GM19035 (cell line): ENCODE data around the gene FYCO1.

Experiments used
- ATAC-seq: cut with Tn5 transposase; IDR thresholded peaks from one replicate; pipeline ENCODE4 v1.9.1; 2021; ENCODE audit not compliant: unreplicated experiment

The FYCO1 gene

DNA sequence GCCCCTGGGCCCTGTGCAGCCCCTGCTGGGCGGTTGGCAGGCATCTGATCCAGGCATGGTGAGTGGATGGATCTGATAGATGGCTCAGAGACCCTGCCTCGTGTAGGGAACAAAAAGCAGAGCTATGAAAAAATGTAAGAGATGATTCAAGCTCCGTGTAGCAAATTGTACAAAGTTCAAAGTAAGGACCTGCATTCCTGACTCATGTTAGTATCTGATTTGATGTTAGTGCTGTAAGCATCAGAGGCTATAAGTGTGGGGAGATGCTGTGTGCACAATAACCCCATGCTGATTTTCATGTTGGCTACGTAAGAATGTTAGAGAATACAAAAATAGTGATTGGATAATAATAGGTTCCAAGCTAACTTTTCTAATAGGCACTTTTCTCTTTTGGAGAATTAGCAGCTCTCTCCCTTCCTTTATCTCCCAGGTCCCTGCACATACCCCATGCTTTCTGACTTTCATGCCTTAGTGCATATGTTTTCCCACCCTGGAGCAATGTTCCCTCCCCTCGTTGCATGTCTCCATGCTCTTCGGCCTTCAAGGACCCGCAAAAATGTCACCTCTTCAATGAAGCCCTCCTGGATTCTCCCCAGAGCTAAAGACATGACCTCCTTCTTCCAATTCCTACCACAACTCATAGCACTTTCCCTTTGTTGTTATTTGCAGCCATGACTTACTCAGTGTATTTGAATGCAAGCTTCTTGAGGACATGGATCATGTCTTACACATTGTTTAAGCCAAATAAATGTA lies 107.7 kb downstream of the FYCO1 start:
- ATAC-seq = no peak

DNA sequence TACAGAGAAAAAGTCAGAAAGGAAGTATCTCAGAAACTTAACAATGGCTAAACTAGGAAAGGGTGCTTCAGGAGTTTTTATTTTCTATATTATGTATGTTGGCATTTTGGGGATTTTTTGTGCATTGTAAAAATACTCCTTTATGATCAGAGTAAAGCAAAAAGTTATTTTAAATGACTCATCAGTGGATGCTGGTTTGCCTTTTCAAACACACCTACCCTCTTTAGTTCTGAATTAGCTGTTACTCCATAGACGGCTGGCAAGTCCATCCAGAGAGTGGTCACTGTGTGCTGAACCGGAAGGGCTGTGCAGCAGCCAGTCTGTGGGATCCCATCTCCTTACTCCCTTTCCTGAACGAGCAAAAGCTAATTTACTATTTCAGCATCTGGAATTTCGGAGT lies 108.3 kb downstream of the FYCO1 start:
- no peak for ATAC-seq

DNA sequence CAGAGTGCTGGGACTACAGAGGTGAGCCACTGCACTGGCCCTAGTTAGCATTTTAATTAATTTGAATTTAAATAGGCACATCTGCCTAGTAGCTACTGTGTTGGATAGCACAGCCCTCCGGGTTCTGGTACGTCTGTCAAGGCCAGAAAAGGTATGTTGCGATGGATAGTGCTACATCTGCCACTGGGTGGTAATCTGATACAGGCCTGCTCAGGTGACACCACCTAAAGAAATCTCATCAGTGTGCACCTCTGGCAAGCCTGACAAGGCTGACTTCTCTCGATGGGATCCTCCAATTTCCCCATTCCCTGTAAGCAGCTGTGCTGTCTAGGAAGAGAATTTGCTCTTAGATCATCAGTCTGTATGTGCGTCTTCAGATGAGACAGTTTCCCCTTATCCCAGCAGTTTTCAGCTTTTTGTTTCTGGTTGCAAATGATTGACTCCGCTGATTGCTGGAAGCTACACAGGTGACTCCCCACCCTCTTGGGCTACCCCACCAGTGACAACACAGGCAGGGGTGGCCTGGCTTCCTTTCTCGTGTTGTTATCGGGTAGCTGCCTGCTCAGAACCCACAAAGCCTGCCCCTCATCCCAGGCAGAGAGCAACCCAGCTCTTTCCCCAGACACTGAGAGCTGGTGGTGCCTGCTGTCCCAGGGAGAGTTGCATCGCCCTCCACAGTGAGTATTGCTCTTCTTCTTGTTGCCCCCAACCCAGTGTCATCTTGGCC lies 109.5 kb downstream of the FYCO1 start, which contains the start of gene CCR9:
Gene CCR9 (plus strand): TSS at position 565 of the 727 bp plus-strand sequence. CDS start 8,391 bp downstream, outside the sequence.
- no peak for ATAC-seq

DNA sequence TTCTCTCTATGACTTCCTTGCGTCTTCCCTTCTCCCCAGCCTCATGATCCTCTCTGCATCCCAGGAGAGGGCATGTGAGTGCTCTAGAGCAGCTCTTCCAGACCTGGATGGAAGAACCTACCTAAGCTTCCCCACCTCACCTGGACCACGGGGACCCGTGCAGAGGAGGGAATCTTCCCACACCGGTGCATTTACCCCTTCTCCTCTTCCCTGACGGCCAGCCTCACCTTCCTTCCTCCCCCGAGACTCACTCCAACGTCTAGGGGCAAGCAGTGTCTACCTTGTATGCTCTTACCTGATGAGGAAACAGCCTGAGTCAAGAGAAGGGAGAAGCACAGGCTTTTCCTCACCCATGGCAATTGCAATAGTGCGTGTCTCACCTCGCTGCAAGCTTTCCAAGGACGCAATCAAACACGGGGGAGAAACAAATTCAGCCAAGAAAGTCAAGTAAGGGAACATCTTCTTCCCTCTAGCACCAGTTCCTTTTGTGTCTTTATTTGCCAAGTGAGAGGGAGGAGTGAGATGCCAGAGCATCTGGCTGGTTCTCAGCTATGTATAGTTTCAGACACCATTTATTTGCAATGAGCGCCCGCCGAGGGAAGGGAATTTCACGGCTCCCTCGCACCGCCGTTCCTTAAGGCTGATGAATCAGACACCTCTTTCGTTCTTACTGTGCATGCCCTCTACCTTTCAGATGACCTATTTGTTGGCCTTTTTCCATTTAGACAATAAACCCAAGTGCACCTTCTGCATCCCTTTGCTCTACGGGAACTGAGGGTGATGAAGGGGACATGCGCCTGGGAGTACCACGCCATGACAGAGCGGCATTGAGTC lies 111.0 kb downstream of the FYCO1 start:
- no peak for ATAC-seq

DNA sequence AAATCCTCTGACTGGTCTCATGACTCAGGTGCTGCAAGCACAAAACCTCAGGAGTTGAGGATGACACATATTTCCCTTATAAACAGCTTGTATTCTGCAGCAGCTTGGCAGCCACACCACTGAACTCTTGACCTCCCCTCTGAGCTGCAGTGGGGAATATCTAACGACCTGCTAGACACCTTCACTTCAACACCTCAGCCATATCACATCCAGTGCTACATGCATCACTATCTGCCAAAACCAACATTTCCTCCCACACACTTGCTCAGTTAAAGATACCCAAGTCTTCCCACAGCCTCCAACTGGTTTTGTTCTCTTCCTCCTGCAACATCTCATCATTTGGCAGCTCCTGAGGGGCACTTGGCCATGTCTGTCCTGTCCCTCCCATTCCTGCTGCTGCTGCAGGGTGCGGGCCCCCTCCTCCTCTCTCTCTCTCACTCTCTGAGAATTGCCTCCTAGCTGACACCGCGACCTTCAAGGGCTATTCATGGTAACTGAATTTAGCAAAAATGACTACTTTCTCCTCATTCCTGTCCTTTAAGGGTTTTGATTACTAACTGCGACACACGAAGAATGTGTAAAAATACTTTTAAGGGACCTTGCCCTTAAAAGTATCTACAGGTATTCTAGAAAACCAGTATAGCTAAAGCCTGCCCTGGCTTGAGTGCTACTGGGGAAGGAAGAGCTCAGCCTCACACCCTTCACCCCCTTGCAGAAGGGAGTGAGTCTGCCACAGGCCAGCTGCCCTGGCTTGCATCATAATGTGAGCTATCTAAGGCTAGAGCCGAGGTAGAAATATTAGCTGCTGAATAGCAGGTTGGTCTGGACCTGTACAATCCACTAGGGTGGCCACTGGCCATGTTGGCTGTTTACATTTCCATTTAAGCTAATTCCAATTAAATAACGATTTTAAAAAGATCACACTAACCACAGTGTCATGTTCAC lies 114.3 kb downstream of the FYCO1 start:
- no peak for ATAC-seq

DNA sequence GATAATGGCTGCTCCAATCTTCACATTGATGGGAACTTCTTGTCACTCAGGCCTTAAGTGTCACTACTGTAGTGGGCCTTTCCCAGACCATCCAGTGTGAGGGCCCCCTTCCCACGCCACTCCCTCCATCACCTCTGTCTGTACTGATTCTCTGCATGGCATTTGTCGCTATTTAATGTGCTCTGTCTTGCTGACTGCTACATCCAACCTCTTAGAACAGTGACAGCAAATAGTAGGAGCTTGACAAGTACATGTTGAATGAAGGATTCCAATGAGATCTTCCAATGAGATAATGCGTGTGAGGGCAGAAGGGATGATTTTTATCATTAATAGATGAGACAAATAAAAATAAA lies 114.9 kb downstream of the FYCO1 start:
- ATAC-seq = no peak

DNA sequence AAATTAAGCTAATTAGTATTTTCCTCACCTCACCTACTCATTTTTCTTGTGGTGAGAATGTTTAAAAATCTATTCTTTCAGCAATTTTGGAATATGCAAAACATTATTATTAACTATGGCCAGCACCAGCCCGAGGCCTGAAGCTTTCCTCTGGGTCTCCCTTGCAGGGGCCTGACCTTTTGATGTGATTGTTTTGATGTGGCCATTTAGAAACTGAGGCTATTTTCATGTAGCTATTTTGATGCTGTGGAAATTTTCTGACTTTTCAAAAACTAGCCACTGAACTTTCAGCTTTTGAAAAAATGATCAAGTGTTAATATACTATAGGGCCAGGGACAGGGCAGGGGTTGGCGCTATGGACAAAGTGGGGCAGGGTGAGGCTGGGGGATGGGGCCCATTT lies 117.5 kb downstream of the FYCO1 start:
- no peak for ATAC-seq

DNA sequence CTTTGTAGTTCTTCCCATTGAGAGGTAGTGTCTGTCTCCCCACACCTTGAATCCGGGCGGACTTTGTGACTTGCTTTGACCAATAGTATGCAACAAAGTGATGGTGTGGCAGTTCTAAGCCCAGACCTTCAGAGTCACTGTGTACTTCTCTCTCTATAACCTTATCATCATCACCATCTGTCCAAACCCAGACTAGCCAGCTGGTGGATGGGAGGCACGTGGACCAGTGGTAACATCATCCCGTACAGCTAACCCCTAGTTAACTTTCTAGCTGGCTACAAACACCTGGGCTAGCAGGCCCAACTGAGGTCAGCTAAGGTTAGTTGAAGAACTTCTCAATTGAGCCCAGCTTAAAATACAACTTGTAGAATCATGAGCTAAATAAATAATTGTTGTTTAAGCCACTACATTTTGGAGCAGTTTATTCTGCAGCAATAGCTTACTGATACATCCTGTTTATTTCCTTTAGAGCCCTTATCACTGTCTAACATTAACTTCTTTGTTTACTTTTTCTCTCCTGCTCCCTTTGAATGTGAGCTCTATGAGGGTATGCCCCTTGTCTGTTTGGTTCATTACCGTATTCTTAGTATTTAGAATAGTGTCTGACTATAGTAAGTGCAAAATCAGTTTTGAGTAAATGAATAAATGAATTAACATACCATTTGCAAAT lies 120.8 kb downstream of the FYCO1 start:
- ATAC-seq = no peak

DNA sequence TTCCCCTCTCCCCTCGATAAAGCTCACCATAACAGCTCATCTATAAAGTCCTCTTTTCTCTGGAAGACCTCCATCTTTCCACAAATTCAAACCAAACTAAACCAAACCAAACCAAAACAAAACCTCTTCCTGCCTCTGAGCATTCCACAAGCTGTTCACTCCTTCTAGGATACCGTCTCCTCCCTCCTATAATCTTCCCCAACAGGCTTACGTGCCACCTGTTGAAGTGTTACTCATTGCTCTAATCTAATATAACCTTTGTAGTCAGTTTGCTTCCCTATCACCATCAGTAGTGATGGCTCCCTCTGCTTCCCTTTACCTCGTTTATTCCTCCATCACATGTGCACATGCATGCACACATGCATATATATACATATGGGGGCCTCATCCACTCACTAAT lies 122.0 kb downstream of the FYCO1 start:
- no peak for ATAC-seq

DNA sequence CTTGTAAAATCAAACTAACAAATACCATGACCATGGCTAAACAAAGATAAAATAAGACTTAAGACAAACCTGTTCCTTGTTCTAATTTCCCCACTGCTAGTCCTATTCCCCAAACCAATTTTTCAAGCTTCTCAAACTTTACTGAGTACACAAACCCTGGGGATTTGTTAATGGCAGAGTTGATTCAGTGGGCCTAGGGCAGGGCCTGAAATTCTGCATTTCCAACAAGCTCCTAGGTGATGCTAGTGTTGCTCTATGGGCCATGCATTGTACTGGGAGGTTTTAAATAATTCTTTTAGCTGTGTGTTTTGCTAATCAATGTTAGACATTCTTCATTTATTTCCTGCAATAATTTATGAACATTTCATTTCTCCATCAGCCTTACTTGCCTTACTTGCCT lies 122.6 kb downstream of the FYCO1 start:
- ATAC-seq = no peak

DNA sequence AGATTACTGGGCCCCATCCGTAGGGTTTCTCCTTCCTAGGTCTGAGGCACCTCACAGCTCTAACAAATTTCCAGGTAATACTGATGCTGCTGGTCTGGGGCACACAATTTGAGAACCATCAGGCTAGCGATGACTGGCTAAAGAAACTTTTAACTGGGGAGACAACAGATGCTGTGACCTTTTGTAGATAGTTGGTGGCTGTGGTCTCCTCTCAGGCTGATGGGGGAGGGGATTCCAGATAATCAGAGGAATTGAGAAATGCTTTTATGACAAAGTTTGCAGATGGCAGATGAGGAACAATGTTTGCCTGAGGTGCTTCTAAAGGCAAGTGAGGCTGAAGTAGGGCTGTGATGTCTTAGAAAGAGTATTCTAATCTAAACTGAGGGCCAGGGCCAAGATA lies 123.1 kb downstream of the FYCO1 start:
- ATAC-seq = no peak

DNA sequence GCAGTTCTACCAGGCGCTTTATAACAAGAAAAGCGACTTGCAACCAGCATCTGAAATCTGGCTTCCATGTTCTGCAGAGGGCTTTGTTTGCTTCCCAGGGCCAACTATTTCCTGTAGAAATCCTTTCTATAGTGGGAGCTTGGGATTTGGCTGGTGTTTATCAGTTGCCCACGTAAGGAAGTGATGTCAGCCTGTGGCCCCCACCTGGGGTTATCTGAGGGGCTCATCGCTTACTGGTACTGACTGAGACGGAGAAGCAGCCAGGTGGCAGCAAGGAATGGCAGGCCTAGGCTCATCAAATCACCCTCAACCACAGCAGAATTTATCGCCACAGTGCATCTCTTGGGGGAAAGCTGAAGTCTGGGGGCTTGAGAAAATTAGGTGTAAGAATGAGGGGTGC lies 123.8 kb downstream of the FYCO1 start:
- ATAC-seq = no peak

DNA sequence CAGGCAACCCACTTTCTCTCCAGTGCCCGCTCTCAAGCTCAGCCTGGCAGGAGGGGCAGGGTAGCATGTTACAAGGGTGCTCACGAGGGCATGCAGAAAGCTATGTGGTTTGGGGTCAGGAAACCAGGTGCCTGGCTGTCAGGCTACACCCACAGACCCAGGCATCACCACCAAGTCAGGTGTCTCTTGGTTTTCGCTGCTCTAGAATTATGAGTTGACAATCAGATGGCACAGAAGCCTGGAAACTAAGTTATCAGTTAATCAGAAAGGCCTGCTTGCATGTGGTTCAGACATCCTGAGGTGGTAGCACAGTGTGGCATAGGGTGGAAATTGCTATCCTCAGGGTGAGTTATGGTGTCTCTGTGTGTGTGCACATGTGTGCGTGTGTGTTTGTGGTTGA lies 125.5 kb downstream of the FYCO1 start:
- ATAC-seq = no peak

DNA sequence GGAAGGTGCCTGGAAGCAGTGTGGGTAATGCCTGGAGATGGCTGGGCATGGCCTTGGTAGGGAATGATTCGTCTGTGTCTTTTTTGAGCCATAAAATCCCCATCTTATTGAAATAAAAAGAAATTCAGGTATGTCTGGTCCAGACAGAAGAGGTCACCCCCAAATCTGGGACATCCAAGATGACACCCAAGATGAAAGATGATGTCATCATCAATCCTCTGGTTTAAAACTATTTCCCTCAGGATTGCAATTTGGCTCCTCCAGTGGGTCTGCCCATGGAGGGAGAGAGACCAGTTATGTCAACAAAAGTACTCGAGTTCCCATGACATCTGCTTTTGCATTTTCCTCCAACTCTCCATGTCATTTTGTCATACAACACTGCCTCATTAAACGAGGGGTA lies 126.0 kb downstream of the FYCO1 start:
- ATAC-seq = no peak

DNA sequence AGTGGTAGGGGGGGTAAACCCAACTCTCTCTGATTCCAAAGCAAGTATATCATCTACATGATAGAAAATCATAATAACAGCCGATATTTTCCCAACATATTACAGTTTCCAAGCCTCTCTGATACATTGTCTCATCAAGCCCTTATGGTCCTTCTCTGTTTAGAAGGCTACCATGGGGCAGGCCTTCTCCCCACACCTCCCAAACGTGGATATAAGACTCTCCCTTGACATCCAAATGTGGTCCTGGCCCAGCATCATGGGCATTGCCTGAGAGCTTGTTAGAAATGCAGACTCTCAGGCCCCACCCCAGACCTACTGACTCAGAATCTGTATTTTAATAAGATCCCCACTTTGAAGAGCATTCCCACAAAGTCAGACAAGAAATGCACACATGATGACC lies 127.0 kb downstream of the FYCO1 start:
- ATAC-seq = no peak

DNA sequence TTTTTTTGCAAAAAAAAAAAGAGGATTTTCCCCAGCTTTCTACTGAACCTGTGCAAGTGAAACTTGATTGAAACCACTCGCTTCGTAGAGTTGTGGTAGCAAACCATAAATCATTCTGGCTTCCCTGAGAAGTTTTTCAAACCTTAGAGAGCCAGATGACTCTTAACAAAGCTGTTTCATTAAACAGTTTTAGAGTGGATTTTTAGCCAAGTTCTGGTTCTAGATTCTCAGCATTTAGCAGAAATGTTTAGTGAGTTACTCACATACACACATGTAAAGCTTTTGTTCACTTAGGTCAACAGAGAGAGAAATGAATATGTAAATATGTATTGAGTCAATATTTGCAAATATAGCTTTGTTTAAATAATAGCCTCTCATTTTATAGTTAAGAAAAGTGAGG lies 127.4 kb downstream of the FYCO1 start:
- ATAC-seq = no peak
